ENCODE data around the gene PCSK7. TPM values are rescaled to one million over a fixed set of nuclear protein-coding genes. Genes with fewer than 3 reads are reported as not detected.
"Not testable (repeated sequence)": the region's sequence is repeated elsewhere in the genome, so short reads cannot be mapped to it uniquely, and the experiment has no call there.

PCSK7 gene
- total RNA-seq, 1 donor from 2014 or later: 14.2 TPM

DNA sequence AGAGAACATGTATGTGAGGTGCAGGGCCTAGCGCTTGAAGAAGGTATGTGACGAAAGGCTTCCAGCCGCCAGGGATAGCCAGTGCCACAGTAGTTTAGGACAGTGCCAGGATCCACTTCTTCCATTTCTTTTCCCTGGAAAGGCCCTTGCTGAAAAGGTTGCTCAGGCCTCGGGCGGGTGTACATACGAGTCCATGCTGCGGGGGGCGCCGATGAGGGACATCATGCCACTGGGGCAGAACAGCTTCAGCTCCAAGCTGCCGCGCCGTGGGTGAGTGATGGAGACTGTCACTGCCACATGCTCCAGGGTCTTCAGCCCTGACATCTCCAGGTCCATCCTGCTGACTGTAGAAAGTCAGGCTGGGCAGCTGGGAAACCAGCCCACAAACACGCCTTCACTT is 23.2 kb downstream of the PCSK7 start:
- not testable (repeated sequence) for H3K4me1 ChIP-seq; H4K20me1 ChIP-seq (ENCODE audit: low read depth); H3K9me3 ChIP-seq (ENCODE audit: low read depth); H3K9me3 Mint-ChIP-seq; H3K27me3 Mint-ChIP-seq (ENCODE audit: insufficient read depth, low read depth); H3K4me3 ChIP-seq; H3F3A ChIP-seq (ENCODE audit: low read depth); H3K27me3 ChIP-seq; H3K27ac ChIP-seq; H3K4me1 Mint-ChIP-seq; H3K4me3 Mint-ChIP-seq; H3K79me2 ChIP-seq (ENCODE audit: low read depth); H3K27ac Mint-ChIP-seq; H3K4me2 ChIP-seq; H3K9ac ChIP-seq; DNase-seq (ENCODE audit: low spot score); H2AFZ ChIP-seq (replicated peaks); H3K36me3 ChIP-seq
- H3K36me3 Mint-ChIP-seq: peaks cover 15% of the 10 kb centered on the region
- TF ChIP-seq, protein P1, sequence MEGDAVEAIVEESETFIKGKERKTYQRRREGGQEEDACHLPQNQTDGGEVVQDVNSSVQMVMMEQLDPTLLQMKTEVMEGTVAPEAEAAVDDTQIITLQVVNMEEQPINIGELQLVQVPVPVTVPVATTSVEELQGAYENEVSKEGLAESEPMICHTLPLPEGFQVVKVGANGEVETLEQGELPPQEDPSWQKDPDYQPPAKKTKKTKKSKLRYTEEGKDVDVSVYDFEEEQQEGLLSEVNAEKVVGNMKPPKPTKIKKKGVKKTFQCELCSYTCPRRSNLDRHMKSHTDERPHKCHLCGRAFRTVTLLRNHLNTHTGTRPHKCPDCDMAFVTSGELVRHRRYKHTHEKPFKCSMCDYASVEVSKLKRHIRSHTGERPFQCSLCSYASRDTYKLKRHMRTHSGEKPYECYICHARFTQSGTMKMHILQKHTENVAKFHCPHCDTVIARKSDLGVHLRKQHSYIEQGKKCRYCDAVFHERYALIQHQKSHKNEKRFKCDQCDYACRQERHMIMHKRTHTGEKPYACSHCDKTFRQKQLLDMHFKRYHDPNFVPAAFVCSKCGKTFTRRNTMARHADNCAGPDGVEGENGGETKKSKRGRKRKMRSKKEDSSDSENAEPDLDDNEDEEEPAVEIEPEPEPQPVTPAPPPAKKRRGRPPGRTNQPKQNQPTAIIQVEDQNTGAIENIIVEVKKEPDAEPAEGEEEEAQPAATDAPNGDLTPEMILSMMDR (IDR thresholded peaks at IDR 0.05): peak; percentile 5

DNA sequence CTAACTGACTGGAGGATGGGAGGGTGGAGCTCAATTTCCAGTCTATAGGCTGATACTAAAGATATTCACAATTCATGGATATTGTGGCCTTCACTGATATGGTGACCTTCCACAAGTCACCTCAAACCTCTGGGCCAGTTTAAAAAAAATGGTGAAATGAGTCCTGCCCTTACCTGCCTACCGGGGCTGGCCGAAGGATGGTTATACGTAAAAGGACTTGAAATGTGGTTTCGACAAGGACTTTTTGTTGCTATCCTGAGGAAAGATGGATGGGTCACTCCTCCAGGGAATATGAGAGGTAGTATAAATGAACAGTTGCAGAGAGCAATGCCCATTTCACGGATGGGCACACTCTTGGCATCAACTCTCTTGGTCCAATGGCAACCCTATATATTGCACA is 24.4 kb downstream of the PCSK7 start:
- not testable (repeated sequence) for H3F3A ChIP-seq (ENCODE audit: low read depth); H3K27ac ChIP-seq; H3K9me3 ChIP-seq (ENCODE audit: low read depth); DNase-seq (ENCODE audit: low spot score); H3K27me3 Mint-ChIP-seq (ENCODE audit: insufficient read depth, low read depth); H4K20me1 ChIP-seq (ENCODE audit: low read depth); H3K4me1 Mint-ChIP-seq; H3K27me3 ChIP-seq; H3K27ac Mint-ChIP-seq; H3K4me1 ChIP-seq; H3K4me3 Mint-ChIP-seq; H2AFZ ChIP-seq (replicated peaks); H3K79me2 ChIP-seq (ENCODE audit: low read depth); H3K9ac ChIP-seq; H3K4me2 ChIP-seq; H3K36me3 ChIP-seq; H3K9me3 Mint-ChIP-seq; H3K4me3 ChIP-seq
- peaks cover 19% of the 10 kb centered on the region for H3K36me3 Mint-ChIP-seq

DNA sequence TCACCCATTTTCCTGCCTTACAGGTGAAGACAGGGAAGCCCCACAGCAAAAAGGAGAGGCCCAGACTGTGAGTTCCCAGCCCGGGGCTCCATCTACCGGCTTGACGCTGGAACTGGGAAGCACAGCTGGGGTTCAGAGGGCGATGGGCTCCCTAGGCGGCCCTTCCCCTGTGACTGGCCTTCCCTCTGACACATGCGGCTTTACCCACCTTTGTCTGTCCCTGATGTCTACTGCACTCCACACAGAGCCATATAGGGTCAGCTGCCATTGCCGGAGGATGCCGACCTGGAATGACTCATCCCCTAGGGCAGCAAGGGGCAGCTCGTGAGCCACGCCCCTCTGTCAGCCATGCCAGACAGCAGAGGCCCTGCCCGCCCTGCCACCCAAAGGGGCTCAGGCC is 25.0 kb downstream of the PCSK7 start:
- H3K9ac ChIP-seq; H3K4me2 ChIP-seq; H4K20me1 ChIP-seq (ENCODE audit: low read depth); H3K27ac ChIP-seq; H3K27ac Mint-ChIP-seq; H3K4me3 Mint-ChIP-seq; H3K9me3 ChIP-seq (ENCODE audit: low read depth); H3F3A ChIP-seq (ENCODE audit: low read depth); H3K4me1 ChIP-seq; H2AFZ ChIP-seq (replicated peaks); DNase-seq (ENCODE audit: low spot score); H3K4me3 ChIP-seq; H3K27me3 ChIP-seq; H3K36me3 ChIP-seq; H3K27me3 Mint-ChIP-seq (ENCODE audit: insufficient read depth, low read depth); H3K79me2 ChIP-seq (ENCODE audit: low read depth); H3K9me3 Mint-ChIP-seq; H3K4me1 Mint-ChIP-seq: not testable (repeated sequence)
- H3K36me3 Mint-ChIP-seq: peaks cover 19% of the 10 kb centered on the region
- TF ChIP-seq, protein P1 (IDR thresholded peaks at IDR 0.05): peak; percentile 10

DNA sequence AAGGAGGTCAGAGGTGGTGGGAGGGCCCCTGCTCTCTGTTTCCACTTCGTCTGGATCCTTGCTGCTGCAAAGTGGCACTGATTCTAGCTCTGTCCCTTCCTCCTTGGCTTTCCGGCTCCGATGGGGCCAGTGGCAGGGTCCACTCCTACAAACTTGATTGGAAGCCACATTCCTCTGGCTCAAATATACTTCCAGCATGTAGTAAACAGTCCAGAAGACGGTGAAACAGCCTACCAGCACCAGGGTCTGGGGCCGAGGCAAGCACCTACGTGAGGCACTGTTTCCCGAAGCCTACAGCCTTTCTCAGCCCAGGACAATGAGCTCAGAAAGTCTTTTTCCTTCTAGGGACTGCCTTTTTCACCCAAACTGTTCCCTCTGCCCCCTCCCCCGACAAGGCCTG is 25.8 kb downstream of the PCSK7 start:
- H4K20me1 ChIP-seq (ENCODE audit: low read depth); H3K9me3 Mint-ChIP-seq; H3K27ac ChIP-seq; H2AFZ ChIP-seq (replicated peaks); H3K27me3 Mint-ChIP-seq (ENCODE audit: insufficient read depth, low read depth); H3K4me3 ChIP-seq; DNase-seq (ENCODE audit: low spot score); H3K9me3 ChIP-seq (ENCODE audit: low read depth); H3K27ac Mint-ChIP-seq; H3K4me2 ChIP-seq; H3K27me3 ChIP-seq; H3K36me3 ChIP-seq; H3K4me3 Mint-ChIP-seq; H3K9ac ChIP-seq; H3K4me1 Mint-ChIP-seq; H3F3A ChIP-seq (ENCODE audit: low read depth); H3K79me2 ChIP-seq (ENCODE audit: low read depth); H3K4me1 ChIP-seq: not testable (repeated sequence)
- H3K36me3 Mint-ChIP-seq: peaks cover 15% of the 10 kb centered on the region

All from neural progenitor cell (in vitro differentiated cells).